HepG2 (cell line): ENCODE results near the gene TRIM3. TPM values are rescaled to one million over a fixed set of nuclear protein-coding genes. Genes with fewer than 3 reads are reported as not detected.

ENCODE experiments used
- EP300 ChIP-seq, 3 experiments: sonication (generic) in 1 of 3; formaldehyde crosslinking in 1 of 3; IDR thresholded peaks; 2 replicates each; pipeline versions ENCODE4 v1.5.1 to v1.6.1; 2011 to 2020; ENCODE audit warnings: low read depth in 2 of 3, low read length in 2 of 3, borderline replicate concordance in 1 of 3, improper control_type of control experiment in 1 of 3, mild to moderate bottlenecking in 1 of 3, missing genetic modification reagents in 1 of 3, moderate library complexity in 1 of 3
- ETV6 ChIP-seq: sonication (generic); formaldehyde crosslinking; conservative IDR thresholded peaks from 2 replicates; pipeline ENCODE4 v1.4.0; 2020; ENCODE audit warnings: missing genetic modification reagents
- FIP1L1 ChIP-seq: fragments of 200-400 bp; formaldehyde crosslinking; IDR thresholded peaks from 2 replicates; pipeline ENCODE4 v1.6.1; 2018; ENCODE audit warnings: low read depth, mild to moderate bottlenecking, low read length, moderate library complexity, borderline replicate concordance; ENCODE audit not compliant: insufficient read depth
- FOXA3 ChIP-seq: IDR thresholded peaks from 2 replicates; pipeline ENCODE4 v1.6.1; 2016; ENCODE audit warnings: missing genetic modification reagents, missing compliant biosample characterization
- HOXA7 ChIP-seq: sonication (generic); formaldehyde crosslinking; IDR thresholded peaks from 2 replicates; pipeline ENCODE4 v1.8.1; 2022; ENCODE audit warnings: mild to moderate bottlenecking, missing genetic modification reagents, moderate library complexity
- KLF13 ChIP-seq: sonication (generic); formaldehyde crosslinking; IDR thresholded peaks from 2 replicates; pipeline ENCODE4 v1.4.0; 2020; ENCODE audit warnings: mild to moderate bottlenecking, missing genetic modification reagents
- MIER3 ChIP-seq: IDR thresholded peaks from 2 replicates; pipeline ENCODE4 v1.6.1; 2016; ENCODE audit warnings: missing compliant biosample characterization, borderline replicate concordance
- NFE2L1 ChIP-seq: sonication (generic); formaldehyde crosslinking; IDR thresholded peaks from 2 replicates; pipeline ENCODE4 v1.4.0; 2020; ENCODE audit warnings: missing genetic modification reagents, mild to moderate bottlenecking, borderline replicate concordance
- TAF15 ChIP-seq: fragments of 200-400 bp; formaldehyde crosslinking; IDR thresholded peaks from one replicate; pipeline ENCODE4 v1.6.1; 2018; ENCODE audit warnings: mild to moderate bottlenecking, low read depth, low read length; ENCODE audit not compliant: poor library complexity, severe bottlenecking
- ZNF30 ChIP-seq: sonication (generic); formaldehyde crosslinking; IDR thresholded peaks from 2 replicates; pipeline ENCODE4 v1.5.0; 2020; ENCODE audit warnings: mild to moderate bottlenecking, missing genetic modification reagents
- ZNF782 ChIP-seq: sonication (generic); formaldehyde crosslinking; IDR thresholded peaks from 2 replicates; pipeline ENCODE4 v1.4.0; 2020; ENCODE audit warnings: missing genetic modification reagents, mild to moderate bottlenecking, borderline replicate concordance
- ZSCAN31 ChIP-seq: sonication (generic); formaldehyde crosslinking; IDR thresholded peaks from 2 replicates; pipeline ENCODE4 v1.5.0; 2020; ENCODE audit warnings: low read depth, mild to moderate bottlenecking, missing genetic modification reagents
- ZSCAN9 ChIP-seq: IDR thresholded peaks from 2 replicates; pipeline ENCODE4 v1.6.1; 2016; ENCODE audit warnings: borderline replicate concordance
- polyA plus RNA-seq, 8 experiments: library from polyadenylated mRNA; depleted of rRNA in 3 of 8; stranded (reverse) in 7 of 8; unstranded in 1 of 8; fragments of >200 nt; fragmentation: Illumina TruSeq in 4 of 8; extraction: Trizol in 4 of 8; gene quantifications; 2 replicates each; pipeline versions ENCODE4 v1.2.1 to v1.2.3, GENCODE V29; 2011 to 2016; ENCODE audit warnings: low read depth in 4 of 8, missing spikeins in 1 of 8, mixed read lengths in 1 of 8; ENCODE audit not compliant: insufficient read depth in 1 of 8
- total RNA-seq, 5 experiments: library from RNA; depleted of rRNA; stranded (reverse); fragments of >200 nt; fragmentation: Illumina TruSeq; extraction: Trizol; gene quantifications; 2 replicates each; pipeline ENCODE4 v1.2.3, GENCODE V29; 2016; ENCODE audit warnings: low read depth in 1 of 5
- TF ChIP-seq, protein P1 (sequence below): sonication (generic); formaldehyde crosslinking; IDR thresholded peaks from 2 replicates; pipeline ENCODE4 v1.4.0; 2020; ENCODE audit warnings: missing genetic modification reagents, mild to moderate bottlenecking, borderline replicate concordance
- TF ChIP-seq, protein P2 (sequence below): conservative IDR thresholded peaks from 2 replicates; pipeline ENCODE4 v1.6.1; 2018; ENCODE audit warnings: missing genetic modification reagents
- TF ChIP-seq, protein P3 (sequence below): sonication (generic); formaldehyde crosslinking; IDR thresholded peaks from 2 replicates; pipeline ENCODE4 v1.4.0; 2020; ENCODE audit warnings: low read depth, mild to moderate bottlenecking, missing genetic modification reagents
- TF ChIP-seq, protein P4 (sequence below): sonication (generic); formaldehyde crosslinking; IDR thresholded peaks from 2 replicates; pipeline ENCODE4 v1.8.0; 2022; ENCODE audit warnings: missing genetic modification reagents, low read depth, mild to moderate bottlenecking, borderline replicate concordance
- TF ChIP-seq, protein P5 (sequence below): sonication (generic); formaldehyde crosslinking; conservative IDR thresholded peaks from 2 replicates; pipeline ENCODE4 v1.8.0; 2022; ENCODE audit warnings: mild to moderate bottlenecking, moderate library complexity, missing genetic modification reagents

TRIM3 gene
- total and polyA plus RNA-seq, 2 of the 13 experiments (the other 11 are each of a cell fraction or from before 2014, with no cell fraction given), result 3.6 to 6.3 TPM

DNA sequence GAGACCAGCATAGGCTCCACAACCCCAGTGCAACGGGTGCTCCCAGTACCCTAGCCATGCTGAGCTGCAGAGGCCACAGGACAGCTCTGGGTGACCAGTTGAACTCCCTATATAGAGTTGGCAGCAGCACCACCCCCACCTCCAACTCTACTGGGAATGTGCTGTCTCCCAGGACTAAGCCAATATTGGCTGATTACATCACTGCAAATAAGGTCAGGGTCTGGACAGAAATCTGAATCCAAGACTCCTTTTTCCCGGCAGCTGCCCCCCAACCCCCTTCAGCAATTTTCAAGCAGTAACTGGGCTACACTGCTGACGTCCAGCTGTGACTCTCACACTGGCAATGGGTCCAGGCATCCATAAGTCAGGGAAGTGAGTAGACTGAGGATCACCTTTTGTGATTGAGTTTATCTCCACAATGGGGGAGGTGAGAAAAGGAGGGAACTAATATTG is 32.8 kb downstream of the TRIM3 start, which contains the start of gene HPX (continued):
- TF ChIP-seq, protein P1, sequence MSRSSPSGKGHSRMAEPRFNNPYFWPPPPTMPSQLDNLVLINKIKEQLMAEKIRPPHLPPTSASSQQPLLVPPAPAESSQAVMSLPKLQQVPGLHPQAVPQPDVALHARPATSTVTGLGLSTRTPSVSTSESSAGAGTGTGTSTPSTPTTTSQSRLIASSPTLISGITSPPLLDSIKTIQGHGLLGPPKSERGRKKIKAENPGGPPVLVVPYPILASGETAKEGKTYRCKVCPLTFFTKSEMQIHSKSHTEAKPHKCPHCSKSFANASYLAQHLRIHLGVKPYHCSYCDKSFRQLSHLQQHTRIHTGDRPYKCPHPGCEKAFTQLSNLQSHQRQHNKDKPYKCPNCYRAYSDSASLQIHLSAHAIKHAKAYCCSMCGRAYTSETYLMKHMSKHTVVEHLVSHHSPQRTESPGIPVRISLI (CRISPR knock-in tag), result no peak
- TF ChIP-seq ZNF782 (CRISPR knock-in tag) (no peak), HOXA7 (CRISPR knock-in tag) (no peak), ZSCAN9 (no peak), ZNF30 (CRISPR knock-in tag) (no peak), MIER3 (CRISPR knock-in tag) (0 out of 2 replicates have a peak, but pooled peaks have one; percentile 28), ETV6 (CRISPR knock-in tag) (no peak), TAF15 (no peak), EP300 (IDR thresholded peaks at IDR 0.05; ENCODE audit: low read depth in 2 of 2, low read length in 2 of 2) (peak; percentile 54 to 86; a peak in 3 of 4 replicates), EP300 (CRISPR knock-in tag; IDR thresholded peaks at IDR 0.05; ENCODE audit: borderline replicate concordance) (peak; percentile 78), FOXA3 (CRISPR knock-in tag) (peak; percentile 87), NFE2L1 (no peak), FIP1L1 (no peak), KLF13 (CRISPR knock-in tag) (no peak), ZSCAN31 (no peak)
- TF ChIP-seq, protein P2, sequence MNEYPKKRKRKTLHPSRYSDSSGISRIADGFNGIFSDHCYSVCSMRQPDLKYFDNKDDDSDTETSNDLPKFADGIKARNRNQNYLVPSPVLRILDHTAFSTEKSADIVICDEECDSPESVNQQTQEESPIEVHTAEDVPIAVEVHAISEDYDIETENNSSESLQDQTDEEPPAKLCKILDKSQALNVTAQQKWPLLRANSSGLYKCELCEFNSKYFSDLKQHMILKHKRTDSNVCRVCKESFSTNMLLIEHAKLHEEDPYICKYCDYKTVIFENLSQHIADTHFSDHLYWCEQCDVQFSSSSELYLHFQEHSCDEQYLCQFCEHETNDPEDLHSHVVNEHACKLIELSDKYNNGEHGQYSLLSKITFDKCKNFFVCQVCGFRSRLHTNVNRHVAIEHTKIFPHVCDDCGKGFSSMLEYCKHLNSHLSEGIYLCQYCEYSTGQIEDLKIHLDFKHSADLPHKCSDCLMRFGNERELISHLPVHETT, result no peak
- TF ChIP-seq, protein P3, sequence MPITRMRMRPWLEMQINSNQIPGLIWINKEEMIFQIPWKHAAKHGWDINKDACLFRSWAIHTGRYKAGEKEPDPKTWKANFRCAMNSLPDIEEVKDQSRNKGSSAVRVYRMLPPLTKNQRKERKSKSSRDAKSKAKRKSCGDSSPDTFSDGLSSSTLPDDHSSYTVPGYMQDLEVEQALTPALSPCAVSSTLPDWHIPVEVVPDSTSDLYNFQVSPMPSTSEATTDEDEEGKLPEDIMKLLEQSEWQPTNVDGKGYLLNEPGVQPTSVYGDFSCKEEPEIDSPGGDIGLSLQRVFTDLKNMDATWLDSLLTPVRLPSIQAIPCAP, result no peak
- TF ChIP-seq, protein P4, sequence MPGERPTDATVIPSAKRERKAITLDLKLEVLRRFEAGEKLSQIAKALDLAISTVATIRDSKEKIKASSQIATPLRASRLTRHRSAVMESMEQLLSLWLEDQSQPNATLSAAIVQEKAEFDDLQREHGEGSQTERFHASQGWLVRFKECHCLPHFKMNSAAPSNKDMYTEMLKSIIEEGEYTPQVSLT (CRISPR knock-in tag), result no peak
- TF ChIP-seq, protein P5, sequence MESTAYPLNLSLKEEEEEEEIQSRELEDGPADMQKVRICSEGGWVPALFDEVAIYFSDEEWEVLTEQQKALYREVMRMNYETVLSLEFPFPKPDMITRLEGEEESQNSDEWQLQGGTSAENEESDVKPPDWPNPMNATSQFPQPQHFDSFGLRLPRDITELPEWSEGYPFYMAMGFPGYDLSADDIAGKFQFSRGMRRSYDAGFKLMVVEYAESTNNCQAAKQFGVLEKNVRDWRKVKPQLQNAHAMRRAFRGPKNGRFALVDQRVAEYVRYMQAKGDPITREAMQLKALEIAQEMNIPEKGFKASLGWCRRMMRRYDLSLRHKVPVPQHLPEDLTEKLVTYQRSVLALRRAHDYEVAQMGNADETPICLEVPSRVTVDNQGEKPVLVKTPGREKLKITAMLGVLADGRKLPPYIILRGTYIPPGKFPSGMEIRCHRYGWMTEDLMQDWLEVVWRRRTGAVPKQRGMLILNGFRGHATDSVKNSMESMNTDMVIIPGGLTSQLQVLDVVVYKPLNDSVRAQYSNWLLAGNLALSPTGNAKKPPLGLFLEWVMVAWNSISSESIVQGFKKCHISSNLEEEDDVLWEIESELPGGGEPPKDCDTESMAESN (CRISPR knock-in tag), result 0 out of 2 replicates have a peak, but pooled peaks have one; percentile 29
